GM18517 (cell line): ENCODE results near the gene COG4.
"Not testable (repeated sequence)": the region's sequence is repeated elsewhere in the genome, so short reads cannot be mapped to it uniquely, and the experiment has no call there.

ENCODE experiments used
- ATAC-seq: cut with Tn5 transposase; IDR thresholded peaks from one replicate; pipeline ENCODE4 v1.9.1; 2021; ENCODE audit warnings: mild to moderate bottlenecking, moderate library complexity; ENCODE audit not compliant: unreplicated experiment

Gene COG4

DNA sequence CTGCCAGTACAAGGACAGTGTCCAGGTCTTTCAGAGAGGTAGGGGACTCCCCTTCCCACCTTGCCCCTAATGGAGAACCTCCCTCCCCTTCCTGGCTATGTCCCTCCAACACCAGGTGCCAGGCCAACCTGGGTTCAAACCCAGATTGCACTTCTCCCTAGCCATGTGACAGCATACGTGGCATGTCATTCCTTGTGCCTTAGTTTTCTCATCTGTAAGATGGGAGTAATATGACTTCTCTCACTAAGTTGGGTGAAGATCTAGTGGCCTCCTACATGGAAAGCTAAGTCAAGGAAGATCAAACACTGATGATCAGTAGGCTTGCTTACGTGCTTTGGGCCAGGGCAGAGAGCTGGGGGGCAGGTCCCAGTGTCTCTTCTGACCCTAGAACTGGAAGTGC lies 60.1 kb downstream of the COG4 start:
- no peak for ATAC-seq

DNA sequence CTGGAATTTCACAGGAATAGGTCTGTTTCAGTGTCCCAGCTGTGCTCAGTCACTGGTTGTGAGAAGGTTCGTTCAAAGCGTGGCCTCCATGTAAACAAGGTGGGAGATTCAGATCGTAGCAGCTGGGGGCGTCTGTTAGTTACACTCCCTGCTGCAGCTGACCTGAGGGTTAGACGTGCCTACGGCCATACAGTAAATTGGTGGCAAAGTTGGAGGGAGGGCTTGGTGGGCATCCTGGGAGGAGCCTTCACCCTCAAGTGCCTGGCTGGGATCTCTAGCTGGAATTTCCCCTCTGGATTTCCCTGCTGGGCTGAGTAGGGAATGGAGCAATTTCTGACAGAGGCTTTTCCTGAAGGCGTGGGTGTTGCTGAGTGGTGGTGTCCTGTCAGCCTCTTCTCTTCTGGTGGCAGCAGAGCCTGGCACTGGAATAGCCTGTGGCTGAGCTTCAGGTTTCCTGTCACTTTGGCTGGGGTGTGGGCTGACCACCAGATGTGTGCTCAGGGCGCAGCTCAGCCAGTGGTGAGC lies 62.6 kb downstream of the COG4 start:
- ATAC-seq: no peak

DNA sequence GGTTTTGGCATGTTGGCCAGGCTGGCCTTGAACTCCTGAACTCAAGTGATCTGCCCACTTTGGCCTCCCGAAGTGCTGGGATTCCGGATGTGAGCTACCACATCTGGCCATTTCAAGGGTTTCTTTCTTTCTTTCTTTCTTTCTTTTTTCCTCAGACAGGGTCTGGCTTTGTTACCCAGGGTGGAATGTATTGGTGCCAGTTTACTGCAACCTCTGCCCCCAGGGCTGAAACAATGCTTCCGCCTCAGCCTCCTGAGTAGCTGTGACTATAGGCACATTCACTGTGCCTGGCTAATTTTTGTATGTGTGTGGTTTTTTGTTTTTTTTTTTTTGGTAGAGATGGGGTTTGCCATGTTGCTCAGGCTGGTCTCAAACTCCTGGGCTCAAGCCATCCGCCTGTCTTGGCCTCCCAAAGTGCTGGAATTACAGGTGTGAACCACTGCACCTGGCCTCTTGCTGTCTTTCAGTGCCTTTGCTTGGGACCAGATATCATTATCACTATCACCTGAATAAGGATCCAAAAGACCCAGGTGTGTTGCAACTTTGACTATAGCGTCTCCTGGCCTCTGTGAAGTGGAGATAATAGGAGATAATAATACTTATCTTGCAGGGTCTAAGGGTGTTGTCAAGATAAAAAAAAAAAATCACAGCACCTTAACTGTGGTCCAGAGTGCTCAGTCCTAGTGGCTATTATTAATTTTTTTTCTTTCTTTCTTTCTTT lies 65.7 kb downstream of the COG4 start:
- ATAC-seq: no peak

DNA sequence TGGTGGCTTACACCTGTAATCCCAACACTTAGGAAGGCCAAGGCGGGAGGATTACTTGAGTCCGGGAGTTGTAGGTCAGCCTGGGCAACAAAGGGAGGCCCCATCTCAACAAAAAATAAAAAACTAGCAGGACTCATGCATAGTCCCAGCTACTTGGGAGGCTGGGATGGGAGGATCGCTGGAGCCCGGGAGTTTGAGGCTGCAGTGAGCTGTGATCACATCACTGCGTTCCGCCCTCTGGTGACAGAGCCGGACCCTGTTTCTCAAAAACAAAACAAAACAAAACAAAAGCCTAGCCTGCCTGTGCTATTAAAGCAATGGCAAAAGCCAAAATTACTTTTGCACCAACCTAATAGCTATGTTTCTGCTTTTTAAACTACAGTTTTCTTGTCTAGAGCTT lies 67.4 kb downstream of the COG4 start:
- ATAC-seq: no peak

DNA sequence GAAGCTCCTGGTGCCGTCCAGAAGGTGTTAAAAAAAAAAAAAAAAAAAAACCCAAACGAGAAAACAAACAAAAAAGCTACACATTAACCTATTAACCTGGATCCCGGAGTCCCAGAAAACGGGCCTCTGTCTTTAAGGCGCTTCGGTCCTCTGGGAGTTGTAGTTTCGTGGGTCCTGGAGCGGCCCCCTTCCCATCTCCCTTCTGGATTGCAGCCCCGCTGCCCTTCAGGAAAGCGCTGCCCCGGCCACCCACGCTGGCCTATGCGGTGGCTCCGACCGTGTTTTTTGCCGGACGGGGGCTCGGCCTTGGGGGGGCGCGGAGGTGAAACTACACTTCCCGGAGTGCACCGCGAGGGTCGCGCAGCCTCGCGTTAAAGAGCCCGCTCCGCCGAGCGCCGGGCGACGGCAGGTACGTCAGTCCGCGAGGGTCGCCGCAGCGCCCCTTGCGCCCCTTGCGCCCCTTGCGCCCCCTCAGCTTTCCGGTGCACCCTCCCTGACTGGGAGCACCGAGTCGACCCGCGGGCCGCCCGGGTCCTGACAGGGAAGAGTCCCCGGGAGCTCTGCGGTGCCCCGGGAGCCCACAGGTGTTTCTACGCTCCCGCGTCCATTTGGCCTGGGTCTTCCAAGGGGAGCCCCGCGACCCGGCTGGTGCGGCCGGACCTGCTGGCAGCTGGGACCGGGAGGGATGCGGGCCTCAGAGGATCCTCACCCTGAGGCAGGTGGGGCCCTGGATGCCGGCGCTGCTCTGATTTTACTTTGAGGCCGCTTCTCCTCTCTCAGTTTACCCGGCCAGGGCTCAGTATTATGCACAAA lies 68.9 kb downstream of the COG4 start, which contains the start of gene FCSK:
TSS of gene FCSK (plus strand) at position 374 of the 813 bp plus-strand sequence. CDS start 8,596 bp downstream, outside the sequence.
- peak; percentile 82 for ATAC-seq

- ATAC-seq: peak; percentile 8
Measured at GRCh38 chr16:70453892-70454221, 69.5 kb downstream of the COG4 start.

- ATAC-seq: no peak
Measured at GRCh38 chr16:70453117-70453891, 70.0 kb downstream of the COG4 start.

GRCh38 chr16:70451004-70451340 lies 72.4 kb downstream of the COG4 start:
- ATAC-seq: not testable (repeated sequence)

DNA sequence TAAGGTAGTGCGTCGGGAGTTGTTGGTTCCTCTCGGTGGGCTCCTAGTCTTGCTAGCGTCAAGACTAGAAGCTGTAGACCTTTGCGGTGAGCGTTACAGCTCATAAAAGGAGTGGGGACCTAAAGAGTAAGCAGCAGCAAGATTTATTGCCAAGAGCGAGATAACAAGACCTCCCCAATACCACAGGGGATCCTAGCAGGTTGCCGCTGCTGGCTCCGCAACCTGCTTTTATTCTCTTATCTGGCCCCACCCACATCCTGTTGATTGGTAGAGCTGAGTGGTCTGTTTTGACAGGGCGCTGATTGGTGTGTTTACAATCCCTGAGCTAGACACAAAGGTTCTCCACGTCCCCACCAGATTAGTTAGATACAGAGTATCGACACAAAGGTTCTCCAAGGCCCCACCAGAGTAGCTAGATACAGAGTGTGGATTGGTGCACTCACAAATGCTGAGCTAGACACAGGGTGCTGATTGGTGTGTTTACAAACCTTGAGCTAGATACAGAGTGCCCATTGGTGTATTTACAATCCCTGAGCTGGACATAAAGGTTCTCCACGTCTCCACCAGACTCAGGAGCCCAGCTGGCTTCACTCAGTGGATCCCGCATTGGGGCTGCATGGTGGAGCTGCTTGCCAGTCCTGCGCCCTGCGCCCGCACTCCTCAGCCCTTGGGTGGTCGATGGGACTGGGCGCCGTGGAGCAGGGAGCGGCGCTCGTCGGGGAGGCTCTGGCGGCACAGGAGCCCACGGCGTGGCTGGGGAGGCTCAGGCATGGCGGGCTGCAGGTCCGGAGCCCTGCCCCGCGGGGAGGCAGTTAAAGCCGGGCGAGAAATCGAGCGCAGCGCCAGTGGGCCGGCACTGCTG lies 73.0 kb downstream of the COG4 start:
- not testable (repeated sequence) for ATAC-seq

- ATAC-seq: no peak
Measured at GRCh38 chr16:70448075-70448474, 75.3 kb downstream of the COG4 start.

GRCh38 chr16:70444249-70445063 lies 78.9 kb downstream of the COG4 start:
- no peak for ATAC-seq

DNA sequence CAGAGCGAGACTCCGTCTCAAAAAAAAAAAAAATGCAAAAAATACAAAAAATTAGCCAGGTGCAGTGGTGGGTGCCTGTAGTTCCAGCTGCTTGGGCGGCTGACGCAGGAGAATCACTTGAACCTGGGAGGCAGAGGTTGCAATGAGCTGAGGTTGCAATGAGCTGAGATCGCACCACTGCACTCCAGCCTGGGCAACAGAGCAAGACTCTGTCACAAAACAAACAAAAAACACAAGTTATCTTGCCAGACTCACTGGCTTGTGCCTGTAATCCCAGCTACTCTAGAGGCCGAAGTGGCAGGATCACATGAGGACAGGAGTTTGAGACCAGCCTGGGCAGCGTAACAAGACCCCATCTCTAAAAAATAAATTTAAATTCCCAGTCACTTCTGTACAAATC lies 81.0 kb downstream of the COG4 start:
- ATAC-seq: no peak

DNA sequence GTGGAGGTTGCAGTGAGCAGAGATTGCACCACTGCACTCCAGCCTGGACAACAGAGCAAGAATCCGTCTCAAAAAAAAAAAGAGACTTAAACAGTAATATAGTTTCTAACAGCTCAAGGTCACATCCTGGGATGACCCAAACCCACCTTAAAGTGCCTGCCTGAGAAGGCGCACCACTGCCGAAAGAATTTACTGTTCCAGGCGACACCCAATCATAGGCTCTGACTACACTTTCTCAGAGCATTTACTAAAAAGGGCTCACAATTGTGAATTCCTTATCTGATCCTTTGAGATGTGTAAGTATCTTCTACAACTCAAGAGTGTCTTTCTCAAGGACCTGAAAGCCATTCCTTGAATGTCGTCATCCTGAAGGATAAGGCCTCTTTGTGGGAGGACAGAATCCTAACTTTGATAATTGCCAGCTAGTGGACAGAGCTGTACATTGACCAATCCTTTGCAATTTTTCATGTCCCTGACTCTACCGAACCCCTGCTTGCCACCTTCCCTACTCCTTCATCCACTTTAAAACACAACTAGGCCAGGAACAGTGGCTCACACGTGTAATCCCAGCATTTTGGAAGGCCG lies 81.9 kb downstream of the COG4 start:
- ATAC-seq: no peak

GRCh38 chr16:70440009-70440692 lies 83.2 kb downstream of the COG4 start:
- ATAC-seq: no peak

GRCh38 chr16:70438969-70439862 lies 84.1 kb downstream of the COG4 start, which contains the start of gene ST3GAL2:
ST3GAL2 (minus strand) TSS chr16:70439100; CDS start chr16:70398530, 40,570 bp downstream.
- ATAC-seq: peak; percentile 52

DNA sequence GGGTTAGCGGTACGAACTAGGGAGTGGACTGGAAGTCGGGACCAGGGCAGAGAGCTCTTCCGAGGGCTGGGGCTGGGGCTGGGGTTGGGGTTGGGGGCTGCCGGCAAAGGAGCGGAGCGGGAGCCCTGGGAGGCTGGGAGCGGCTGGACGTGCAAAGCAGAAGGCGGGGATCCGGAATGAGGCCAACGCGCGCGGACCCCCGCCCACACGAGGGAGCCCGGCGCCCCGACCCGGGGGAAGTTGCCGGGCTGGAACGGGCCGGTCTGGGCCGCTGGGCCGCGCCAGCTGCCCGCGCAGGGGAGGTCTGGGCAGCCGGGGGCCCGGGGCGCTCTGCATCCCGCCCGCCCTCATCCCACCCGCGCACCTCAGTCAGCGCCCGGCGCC lies 84.8 kb downstream of the COG4 start:
- ATAC-seq: no peak
